Activated T-cell treated with anti-CD3 and anti-CD28 coated beads for 48 hours (primary cell): ENCODE data around the gene BHLHE23.

Experiments used
- DNase-seq: peaks from one replicate; pipeline ENCODE4 v3.0.0-alpha.2; 2020; ENCODE audit warnings: low read depth

Gene BHLHE23

GRCh38 chr20:63009045-63009961 is 2.5 kb upstream of the BHLHE23 start:
- DNase-seq: peak; percentile 79

GRCh38 chr20:63008541-63009044 is 1.8 kb upstream of the BHLHE23 start:
- DNase-seq: no peak

- DNase-seq: no peak
Measured at GRCh38 chr20:63007646-63008488, 1.1 kb upstream of the BHLHE23 start.

GRCh38 chr20:63007360-63007645 is 539 bp upstream of the BHLHE23 start:
- no peak for DNase-seq

GRCh38 chr20:63005862-63006539 is 763 bp downstream of the BHLHE23 start:
- DNase-seq: no peak

GRCh38 chr20:63005365-63005861 is 1.4 kb downstream of the BHLHE23 start:
- DNase-seq: no peak

DNA sequence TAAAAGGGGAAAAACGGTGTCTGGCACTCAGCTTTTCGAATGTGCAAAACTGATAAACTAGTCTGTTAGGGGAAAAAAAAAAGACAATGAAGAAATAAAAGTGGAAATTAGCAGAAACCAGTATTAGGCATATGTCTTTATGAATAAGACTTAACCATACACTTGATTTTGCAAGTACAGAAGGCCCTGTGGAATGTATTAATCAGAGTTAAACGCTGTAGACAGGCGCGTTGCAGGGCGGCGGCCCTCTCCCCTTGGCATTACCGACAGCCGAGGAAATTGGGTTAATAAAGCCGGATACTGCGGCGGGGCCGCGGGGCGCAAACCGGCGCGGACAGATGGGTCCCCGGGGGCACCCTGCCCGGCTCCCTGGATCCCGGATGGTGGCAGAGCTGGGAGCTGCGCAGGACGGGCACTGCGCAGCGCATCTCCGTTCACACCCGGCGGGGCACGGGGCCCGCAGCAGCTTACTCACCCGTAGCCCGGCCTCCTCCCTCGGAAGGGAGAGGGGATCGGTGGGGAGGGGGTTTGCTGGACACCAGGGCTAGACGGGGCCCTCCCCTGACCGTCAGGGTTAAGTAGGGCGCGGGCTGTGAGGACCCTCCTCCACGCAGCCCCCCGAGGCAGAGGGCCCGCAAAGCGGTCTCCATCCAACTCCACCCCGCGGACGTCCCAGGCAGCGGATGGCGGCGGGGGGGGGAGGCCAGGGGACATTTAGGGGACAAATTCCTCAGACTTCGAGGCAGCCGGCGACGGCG is 2.0 kb downstream of the BHLHE23 start:
- DNase-seq: no peak

DNA sequence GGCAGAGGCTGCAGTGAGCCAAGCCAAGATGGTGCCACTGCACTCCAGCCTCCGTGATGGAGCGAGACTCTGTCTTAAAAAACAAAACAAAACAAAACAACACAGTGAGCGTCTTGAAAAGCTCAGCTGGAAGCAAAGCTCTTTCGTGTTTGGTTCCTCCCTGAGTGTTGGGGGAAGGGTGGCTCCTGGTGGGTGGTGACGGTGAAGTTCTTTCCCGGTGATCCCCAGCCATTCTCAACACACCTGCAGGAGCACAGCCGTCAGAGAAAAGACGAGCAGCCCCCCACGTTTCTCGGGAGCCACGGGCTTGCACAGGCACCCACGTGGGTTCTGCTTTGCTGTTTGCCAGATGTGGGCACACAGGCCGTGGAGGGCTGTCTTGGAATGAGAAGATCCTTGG is 3.2 kb downstream of the BHLHE23 start:
- DNase-seq: no peak

- DNase-seq: no peak
Measured at GRCh38 chr20:63002511-63002910, 4.3 kb downstream of the BHLHE23 start.

DNA sequence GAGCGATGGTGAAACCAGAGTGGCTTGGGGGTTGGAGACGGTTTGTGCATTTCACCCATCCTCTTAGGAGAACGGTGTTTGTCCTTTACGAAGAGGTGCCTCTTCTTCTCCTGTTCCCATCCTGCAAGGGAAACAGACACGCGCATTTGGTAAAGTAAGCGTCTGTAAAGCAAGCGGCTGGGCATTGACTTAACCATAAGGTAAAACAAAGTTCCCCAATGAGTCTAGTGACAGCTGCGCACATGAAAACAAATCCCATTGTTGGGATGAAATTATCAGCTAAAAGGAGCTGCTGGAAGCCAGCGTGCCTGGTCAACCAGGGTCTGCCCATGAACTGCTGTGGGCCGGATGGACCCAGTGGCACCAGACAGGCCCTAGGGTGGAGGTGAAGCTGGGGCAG is 5.8 kb downstream of the BHLHE23 start:
- DNase-seq: no peak

GRCh38 chr20:63000036-63000435 is 6.7 kb downstream of the BHLHE23 start:
- DNase-seq: no peak

DNA sequence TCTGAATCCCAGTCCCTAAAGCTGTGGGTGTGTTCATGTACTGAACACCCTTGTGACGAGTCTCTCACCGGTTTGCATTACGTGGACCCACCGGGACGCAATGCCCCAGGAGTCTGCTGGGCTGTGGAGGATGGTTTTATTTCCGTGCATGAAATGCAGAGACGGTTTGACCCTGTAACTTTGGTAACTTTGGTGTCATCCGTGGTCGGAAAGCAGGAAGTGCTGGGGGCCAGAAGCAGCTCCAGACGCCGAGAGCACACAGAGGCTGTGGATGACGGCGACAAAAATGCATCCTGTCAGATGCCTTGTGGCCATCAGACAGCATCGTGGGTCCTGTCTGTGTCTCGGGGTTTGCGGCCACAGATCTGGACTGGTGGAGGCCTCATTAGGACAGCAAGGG is 7.2 kb downstream of the BHLHE23 start:
- DNase-seq: no peak

DNA sequence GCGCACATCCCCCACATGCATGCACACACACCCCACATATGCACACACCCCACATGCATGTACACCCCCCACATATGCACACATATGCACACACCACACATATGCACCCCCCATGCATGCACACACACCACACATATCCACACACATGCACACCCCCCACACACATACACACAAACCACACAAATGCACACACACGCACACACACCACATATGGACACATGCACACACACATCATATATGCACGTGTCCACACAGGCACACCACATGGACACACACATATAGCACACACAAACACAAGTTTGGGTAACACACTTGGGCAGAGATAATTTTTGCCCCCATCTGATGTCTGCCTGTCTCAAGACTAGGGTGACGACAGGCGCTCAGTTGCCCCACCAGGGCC is 8.3 kb downstream of the BHLHE23 start:
- no peak for DNase-seq

DNA sequence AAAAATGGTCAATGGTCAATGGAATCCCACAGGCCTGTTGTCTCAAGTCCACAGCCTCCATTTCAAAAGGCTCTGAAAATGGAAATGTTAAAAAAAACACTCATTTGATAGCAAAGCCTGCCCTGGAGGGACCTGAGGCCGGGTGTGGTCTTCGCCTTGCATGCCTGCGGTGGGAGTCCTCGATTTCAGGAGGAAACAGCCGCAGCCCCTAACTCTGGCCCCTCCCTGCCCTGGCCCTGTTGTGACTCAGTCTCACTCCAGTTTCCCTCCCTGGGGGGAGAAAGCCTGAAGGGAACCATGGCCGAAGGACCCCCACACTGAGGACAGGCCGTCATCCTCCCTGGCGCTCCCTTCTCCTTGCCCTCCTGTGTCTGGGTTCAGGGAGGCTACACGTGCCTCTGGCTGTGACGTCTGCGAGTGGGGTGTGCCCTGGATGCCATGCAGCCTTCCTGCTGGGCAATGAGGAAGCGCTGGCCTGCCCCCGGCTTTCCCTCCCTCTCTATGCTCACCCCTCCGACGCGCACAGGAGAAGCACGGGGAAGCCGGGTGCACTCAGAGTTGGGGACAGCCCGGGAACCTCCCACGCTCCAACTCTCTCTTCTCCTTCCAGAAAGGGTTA is 9.2 kb downstream of the BHLHE23 start:
- DNase-seq: no peak

GRCh38 chr20:62996596-62996982 is 10.2 kb downstream of the BHLHE23 start:
- DNase-seq: no peak

GRCh38 chr20:62995898-62996595 is 10.7 kb downstream of the BHLHE23 start:
- DNase-seq: no peak

- DNase-seq: no peak
Measured at GRCh38 chr20:62995481-62995880, 11.3 kb downstream of the BHLHE23 start.

DNA sequence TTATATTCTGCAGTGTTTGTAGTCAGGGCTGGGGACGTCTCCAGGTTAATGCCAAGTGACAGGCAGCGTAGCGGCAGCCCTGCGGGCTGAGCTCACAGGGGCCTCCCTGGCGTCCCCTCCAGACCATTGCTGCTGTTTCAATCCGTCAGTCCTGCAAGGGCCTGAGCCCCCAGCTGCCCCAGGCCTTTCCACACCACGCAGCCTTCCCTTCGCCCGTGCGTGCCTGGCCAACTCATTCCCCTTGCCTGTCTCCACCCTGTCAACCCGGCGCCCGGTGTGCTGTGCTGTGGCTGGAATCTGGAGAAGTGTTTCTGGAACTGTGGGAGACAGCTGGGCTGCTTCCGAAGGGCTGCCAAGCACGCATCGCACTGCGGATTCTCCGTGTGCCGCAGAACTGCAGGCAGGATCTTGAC is 11.9 kb downstream of the BHLHE23 start:
- no peak for DNase-seq

GRCh38 chr20:62993856-62994494 is 12.8 kb downstream of the BHLHE23 start:
- no peak for DNase-seq

- DNase-seq: no peak
Measured at GRCh38 chr20:62991863-62992262, 14.9 kb downstream of the BHLHE23 start.
